Subcutaneous abdominal adipose tissue (tissue), 5 donors: Measurements from ENCODE around the gene ATP9B.

ENCODE experiments used
- H3K27ac ChIP-seq: one replicate; pipeline ENCODE4 v1.7.0; 2013; ENCODE audit warnings: low read depth, mild to moderate bottlenecking, inconsistent platforms, low read length, moderate library complexity
- H3K27me3 ChIP-seq, 5 donors: one replicate each; pipeline ENCODE4 v1.7.0; 2013; ENCODE audit warnings: low read length in 5 of 5, inconsistent platforms in 1 of 5; ENCODE audit not compliant: control insufficient read depth in 5 of 5, insufficient read depth in 4 of 5
- H3K36me3 ChIP-seq, 5 donors: one replicate each; pipeline ENCODE4 v1.7.0; 2013; ENCODE audit warnings: low read length in 5 of 5; ENCODE audit not compliant: control insufficient read depth in 5 of 5, insufficient read depth in 5 of 5
- H3K4me1 ChIP-seq, 5 donors: one replicate each; pipeline ENCODE4 v1.7.0; 2013; ENCODE audit warnings: low read length in 5 of 5, mild to moderate bottlenecking in 3 of 5, moderate library complexity in 1 of 5; ENCODE audit not compliant: control insufficient read depth in 5 of 5, insufficient read depth in 5 of 5
- H3K4me3 ChIP-seq, 5 donors: one replicate each; pipeline ENCODE4 v1.7.0; 2013; ENCODE audit warnings: low read length in 5 of 5, low read depth in 1 of 5
- H3K9ac ChIP-seq, 5 donors: one replicate each; pipeline ENCODE4 v1.7.0; 2013; ENCODE audit warnings: low read length in 5 of 5, mild to moderate bottlenecking in 4 of 5, moderate library complexity in 3 of 5
- H3K9me3 ChIP-seq, 5 donors: one replicate each; pipeline ENCODE4 v1.7.0; 2013; ENCODE audit warnings: low read length in 5 of 5; ENCODE audit not compliant: control insufficient read depth in 5 of 5
- donor health status: healthy.
- donor health status: healthy.
- donor health status: healthy.
- donor health status: healthy.
- donor health status: healthy.

Gene ATP9B

DNA sequence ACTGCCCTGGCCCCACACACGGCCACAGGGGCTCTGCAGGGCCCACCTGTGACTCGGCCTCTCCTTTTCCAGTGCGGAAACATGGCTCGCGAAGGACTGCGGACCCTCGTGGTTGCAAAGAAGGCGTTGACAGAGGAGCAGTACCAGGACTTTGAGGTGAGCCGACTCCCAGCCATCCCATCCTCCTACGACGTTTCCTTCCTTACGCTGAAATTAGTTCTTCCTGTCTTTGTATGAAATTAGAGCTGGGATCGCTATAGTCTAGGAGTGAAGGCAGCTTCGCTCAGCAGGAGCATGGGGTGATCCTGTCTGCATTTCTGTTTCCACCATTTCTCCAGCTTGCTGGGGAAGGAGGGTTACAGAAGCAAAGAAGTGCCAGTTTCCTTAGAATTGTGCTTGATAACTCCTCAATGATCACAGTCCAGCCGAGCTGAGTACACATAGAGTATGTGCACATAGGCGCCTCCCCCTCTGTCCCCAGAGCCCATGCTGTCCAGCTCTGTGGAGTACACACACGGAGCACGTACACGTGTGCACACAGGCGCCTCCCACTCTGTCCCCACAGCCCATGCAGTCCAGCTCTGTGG lies 267.5 kb downstream of the ATP9B start:
- Histone ChIP-seq H3K27me3 (no peaks in the 10 kb centered on the region), H3K27ac (no peak overlapping the region), H3K4me1 (peaks cover 0 to 15% (median 0%) of the 10 kb centered on the region in 5 donors), H3K9me3 (peaks cover 0 to 5% (median 0%) of the 10 kb centered on the region in 5 donors), H3K9ac (no peak overlapping the region), H3K4me3 (no peak overlapping the region), H3K36me3 (peaks cover 12 to 74% (median 58%) of the 10 kb centered on the region in 5 donors)

DNA sequence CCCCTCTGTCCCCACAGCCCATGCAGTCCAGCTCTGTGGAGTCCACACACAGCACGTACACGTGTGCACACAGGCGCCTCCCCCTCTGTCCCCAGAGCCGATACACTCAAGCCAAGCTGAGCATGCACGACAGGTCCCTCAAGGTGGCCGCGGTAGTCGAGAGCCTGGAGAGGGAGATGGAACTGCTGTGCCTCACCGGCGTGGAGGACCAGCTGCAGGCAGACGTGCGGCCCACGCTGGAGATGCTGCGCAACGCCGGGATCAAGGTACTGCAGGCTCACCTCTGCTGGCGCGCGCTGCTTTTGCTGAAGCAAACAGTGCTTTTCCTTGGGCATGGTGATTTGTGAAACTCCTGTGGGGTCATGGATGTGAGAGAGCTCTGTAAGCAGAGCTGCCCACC lies 268.0 kb downstream of the ATP9B start:
- H3K9me3 ChIP-seq: peaks cover 0 to 5% (median 0%) of the 10 kb centered on the region in 5 donors
- no peaks in the 10 kb centered on the region for H3K27me3 ChIP-seq
- peaks cover 0 to 15% (median 0%) of the 10 kb centered on the region in 5 donors for H3K4me1 ChIP-seq
- no peak overlapping the region for H3K27ac ChIP-seq
- H3K4me3 ChIP-seq: no peak overlapping the region
- peaks cover 11 to 74% (median 56%) of the 10 kb centered on the region in 5 donors for H3K36me3 ChIP-seq
- H3K9ac ChIP-seq: no peak overlapping the region

DNA sequence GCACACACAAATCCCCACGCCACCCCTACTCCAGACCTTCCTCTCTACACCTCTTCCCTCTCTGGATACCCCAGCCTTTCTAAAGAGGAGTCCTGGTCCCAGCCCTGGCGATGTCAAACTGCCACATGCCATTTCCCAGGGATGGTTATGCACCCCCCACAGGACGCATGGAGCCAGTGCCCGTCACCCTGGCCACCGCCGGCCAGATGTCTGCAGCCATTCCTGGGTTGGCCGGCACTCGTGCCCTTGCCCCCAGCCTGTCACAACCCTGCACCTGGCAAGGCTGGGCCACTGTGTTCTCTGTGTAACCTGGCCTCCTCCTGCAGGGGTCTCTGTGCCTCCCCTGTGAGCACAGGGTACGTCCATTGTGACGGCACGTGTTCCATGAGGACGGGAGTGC lies 268.4 kb downstream of the ATP9B start:
- no peak overlapping the region for H3K4me3 ChIP-seq
- H3K9me3 ChIP-seq: peaks cover 0 to 5% (median 0%) of the 10 kb centered on the region in 5 donors
- no peaks in the 10 kb centered on the region for H3K27me3 ChIP-seq
- peaks cover 11 to 71% (median 53%) of the 10 kb centered on the region in 5 donors for H3K36me3 ChIP-seq
- H3K4me1 ChIP-seq: peaks cover 0 to 15% (median 0%) of the 10 kb centered on the region in 5 donors
- no peak overlapping the region for H3K9ac ChIP-seq
- H3K27ac ChIP-seq: no peak overlapping the region

DNA sequence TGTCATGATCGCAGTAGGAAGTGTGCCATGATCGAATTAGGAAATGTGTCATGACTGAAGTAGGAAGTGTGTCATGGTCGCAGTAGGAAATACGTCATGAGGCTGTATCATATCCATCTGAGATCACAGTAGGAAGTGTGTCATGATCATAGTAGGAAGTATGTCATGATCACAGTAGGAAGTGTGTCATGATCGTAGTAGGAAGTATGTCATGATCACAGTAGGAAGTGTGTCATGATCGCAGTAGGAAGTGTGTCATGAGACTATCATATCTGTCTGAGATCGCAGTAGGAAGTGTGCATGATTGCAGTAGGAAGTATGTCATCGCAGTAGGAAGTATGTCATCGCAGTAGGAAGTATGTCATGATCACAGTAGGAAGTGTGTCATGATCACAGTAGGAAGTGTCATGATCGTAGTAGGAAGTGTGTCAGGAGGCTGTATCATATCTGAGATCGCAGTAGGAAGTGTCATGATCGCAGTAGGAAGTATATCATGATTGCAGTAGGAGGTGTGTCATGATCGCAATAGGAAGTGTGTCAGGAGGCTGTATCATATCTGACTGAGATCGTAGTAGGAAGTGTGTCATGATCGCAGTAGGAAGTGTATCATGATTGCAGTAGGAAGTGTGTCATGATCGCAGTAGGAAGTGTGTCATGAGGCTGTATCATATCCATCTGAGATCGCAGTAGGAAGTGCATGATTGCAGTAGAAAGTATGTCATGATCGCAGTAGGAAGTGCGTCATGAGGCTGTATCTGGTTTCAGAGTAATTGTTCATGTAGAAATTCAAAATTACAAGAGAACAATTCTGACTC lies 270.1 kb downstream of the ATP9B start:
- Histone ChIP-seq H3K27ac (no peak overlapping the region), H3K4me3 (no peak overlapping the region), H3K27me3 (no peaks in the 10 kb centered on the region), H3K36me3 (peaks cover 11 to 68% (median 51%) of the 10 kb centered on the region in 5 donors), H3K9me3 (peaks cover 0 to 5% (median 0%) of the 10 kb centered on the region in 5 donors), H3K9ac (no peak overlapping the region), H3K4me1 (peaks cover 0 to 15% (median 0%) of the 10 kb centered on the region in 5 donors)

DNA sequence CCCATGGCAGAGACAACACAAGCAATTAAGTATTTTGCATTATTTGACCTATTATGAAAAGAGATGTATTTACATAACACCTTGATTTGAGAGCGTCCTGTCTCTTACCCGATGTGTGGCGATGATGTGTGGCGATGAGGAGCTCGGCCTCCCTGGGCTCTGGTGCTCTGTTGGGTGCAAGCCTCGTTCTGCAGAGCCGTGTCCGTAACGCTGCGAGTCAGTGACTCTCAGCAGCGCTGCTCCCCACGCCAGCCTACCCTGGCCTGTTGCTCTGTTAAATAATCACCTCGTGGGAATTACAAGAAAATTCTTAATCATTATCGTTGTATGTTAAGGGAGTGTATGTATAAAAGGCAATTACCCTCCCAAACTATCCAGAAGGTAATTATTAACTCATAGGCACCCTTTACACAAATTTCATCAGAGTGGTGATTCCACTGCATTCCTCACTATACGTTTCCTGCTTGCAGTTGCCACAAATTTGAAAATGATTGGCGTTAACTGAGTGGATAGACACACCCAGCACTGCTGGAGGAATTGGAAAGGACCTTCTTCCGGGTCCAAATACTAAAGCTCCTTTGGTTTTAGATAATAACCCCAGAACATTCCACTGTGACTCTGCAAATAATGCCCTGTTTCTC lies 274.5 kb downstream of the ATP9B start:
- Histone ChIP-seq H3K36me3 (peaks cover 9 to 75% (median 61%) of the 10 kb centered on the region in 5 donors), H3K27ac (no peak overlapping the region), H3K9me3 (peaks cover 0 to 6% (median 0%) of the 10 kb centered on the region in 5 donors), H3K4me1 (no peaks in the 10 kb centered on the region), H3K4me3 (no peak overlapping the region), H3K9ac (no peak overlapping the region), H3K27me3 (no peaks in the 10 kb centered on the region)

DNA sequence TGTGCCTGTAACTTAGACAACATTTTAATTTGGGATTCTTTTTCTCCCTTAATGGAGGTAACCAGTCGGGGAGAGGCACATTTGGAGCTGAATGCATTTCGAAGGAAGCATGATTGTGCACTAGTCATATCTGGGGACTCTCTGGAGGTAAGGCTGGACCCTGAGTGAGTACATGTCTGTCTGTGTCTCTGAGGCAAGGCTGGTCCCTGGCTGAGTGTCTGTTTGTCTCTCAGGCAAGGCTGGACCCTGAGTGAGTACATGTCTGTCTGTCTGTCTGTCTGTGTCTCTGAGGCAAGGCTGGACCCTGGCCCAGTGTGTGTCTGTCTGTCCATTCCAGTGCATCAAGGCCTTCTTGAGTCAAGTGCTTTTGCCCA lies 275.0 kb downstream of the ATP9B start:
- no peaks in the 10 kb centered on the region for H3K4me1 ChIP-seq
- H3K9me3 ChIP-seq: peaks cover 0 to 3% (median 0%) of the 10 kb centered on the region in 5 donors
- no peak overlapping the region for H3K4me3 ChIP-seq
- H3K27ac ChIP-seq: no peak overlapping the region
- no peaks in the 10 kb centered on the region for H3K27me3 ChIP-seq
- no peak overlapping the region for H3K9ac ChIP-seq
- H3K36me3 ChIP-seq: peaks cover 4 to 75% (median 62%) of the 10 kb centered on the region in 5 donors

DNA sequence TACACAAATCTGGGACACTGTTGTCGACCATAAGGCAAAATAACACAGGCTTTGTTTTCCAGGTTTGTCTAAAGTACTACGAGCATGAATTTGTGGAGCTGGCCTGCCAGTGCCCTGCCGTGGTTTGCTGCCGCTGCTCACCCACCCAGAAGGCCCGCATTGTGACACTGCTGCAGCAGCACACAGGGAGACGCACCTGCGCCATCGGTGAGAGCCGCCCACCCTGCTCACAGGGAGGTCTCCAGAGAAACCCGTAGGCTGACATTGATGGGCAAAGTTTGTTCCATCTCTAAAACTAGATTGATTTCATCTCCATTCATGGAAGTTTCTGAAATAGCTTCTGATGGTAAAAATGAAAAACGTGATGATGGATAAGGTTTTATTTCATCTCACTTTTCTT lies 276.2 kb downstream of the ATP9B start:
- Histone ChIP-seq H3K4me3 (no peak overlapping the region), H3K9me3 (peaks cover 0 to 3% (median 0%) of the 10 kb centered on the region in 5 donors), H3K4me1 (no peaks in the 10 kb centered on the region), H3K27ac (no peak overlapping the region), H3K9ac (no peak overlapping the region), H3K27me3 (no peaks in the 10 kb centered on the region), H3K36me3 (peaks cover 0 to 83% (median 74%) of the 10 kb centered on the region in 5 donors)

DNA sequence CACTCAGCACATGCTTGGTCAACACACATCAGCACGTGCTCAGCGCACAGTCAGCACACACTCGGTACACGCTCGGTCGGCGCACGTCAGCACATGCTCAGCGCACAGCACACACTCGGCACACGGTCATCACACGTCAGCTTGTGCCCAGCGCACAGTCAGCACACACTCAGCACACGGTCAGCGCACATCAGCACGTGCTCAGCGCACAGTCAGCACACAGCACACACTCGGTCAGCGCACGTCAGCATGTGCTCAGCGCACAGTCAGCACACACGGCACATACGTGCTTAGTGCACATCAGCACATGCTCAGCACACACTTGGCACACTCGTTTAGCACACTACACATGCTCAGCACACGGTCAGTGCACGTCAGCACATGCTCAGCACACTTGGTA lies 276.8 kb downstream of the ATP9B start:
- H3K9me3 ChIP-seq: peaks cover 0 to 3% (median 0%) of the 10 kb centered on the region in 5 donors
- no peak overlapping the region for H3K9ac ChIP-seq
- H3K4me3 ChIP-seq: no peak overlapping the region
- H3K27me3 ChIP-seq: no peaks in the 10 kb centered on the region
- no peaks in the 10 kb centered on the region for H3K4me1 ChIP-seq
- peaks cover 0 to 79% (median 73%) of the 10 kb centered on the region in 5 donors for H3K36me3 ChIP-seq
- no peak overlapping the region for H3K27ac ChIP-seq

DNA sequence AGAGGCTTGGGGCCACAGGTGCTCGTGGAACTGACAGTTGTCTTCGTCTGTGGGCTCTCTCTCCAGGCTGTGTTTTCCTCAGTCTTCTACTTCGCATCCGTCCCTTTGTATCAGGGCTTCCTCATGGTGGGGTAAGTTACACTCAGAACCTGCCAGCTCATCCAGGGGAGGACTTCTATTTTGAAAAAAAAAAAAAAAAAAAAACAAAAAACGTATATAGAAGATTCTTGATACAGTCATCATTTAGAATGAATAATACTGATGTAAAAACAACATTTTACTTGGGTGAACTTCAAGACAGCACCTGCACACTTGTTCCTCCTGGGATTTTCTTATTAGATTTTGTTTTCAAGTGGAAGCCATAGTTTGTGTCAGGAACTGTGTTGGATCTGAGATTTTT lies 278.9 kb downstream of the ATP9B start:
- Histone ChIP-seq H3K4me1 (no peaks in the 10 kb centered on the region), H3K27ac (no peak overlapping the region), H3K9ac (no peak overlapping the region), H3K4me3 (no peak overlapping the region), H3K9me3 (peaks cover 0 to 3% (median 0%) of the 10 kb centered on the region in 5 donors), H3K36me3 (peaks cover 0 to 81% (median 77%) of the 10 kb centered on the region in 5 donors), H3K27me3 (no peaks in the 10 kb centered on the region)

DNA sequence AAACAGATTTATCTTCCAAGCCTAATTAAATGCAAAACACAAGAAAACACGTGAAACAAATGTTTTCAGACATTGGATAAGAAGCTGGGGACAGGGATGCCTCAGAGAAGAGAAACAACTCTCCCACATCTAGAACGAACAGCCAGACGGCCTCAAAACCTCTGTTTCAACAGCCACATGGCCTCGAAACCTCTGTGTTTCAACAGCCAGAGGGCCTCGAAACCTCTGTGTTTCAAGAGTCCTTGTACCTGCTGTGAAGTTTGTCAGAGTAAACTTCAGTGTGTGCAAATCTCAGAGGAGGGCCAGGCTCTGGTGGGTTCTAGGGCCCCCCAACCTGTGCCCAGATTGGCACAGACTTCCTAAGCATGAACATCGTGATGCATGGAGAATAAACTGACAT lies 283.2 kb downstream of the ATP9B start:
- Histone ChIP-seq H3K4me3 (no peak overlapping the region), H3K36me3 (peaks cover 0 to 55% (median 46%) of the 10 kb centered on the region in 5 donors), H3K9ac (no peak overlapping the region), H3K27ac (no peak overlapping the region), H3K27me3 (no peaks in the 10 kb centered on the region), H3K4me1 (no peaks in the 10 kb centered on the region), H3K9me3 (no peaks in the 10 kb centered on the region)
